ENCODE data around the gene BRMS1.
A peak's percentile ranks its signal among the peaks of the same experiment; 100 is the strongest.
"Not testable (repeated sequence)": the region's sequence is repeated elsewhere in the genome, so short reads cannot be mapped to it uniquely, and the experiment has no call there.

BRMS1 gene

GRCh38 chr11:66320289-66320688 lies 24.6 kb downstream of the BRMS1 start:
- FAIRE-seq = not testable (repeated sequence)

- no peak for FAIRE-seq
These were observed 26.3 kb downstream of the BRMS1 start for GRCh38 chr11:66318600-66318970.

- no peak for FAIRE-seq
These were observed 26.9 kb downstream of the BRMS1 start for GRCh38 chr11:66317723-66318599.

DNA sequence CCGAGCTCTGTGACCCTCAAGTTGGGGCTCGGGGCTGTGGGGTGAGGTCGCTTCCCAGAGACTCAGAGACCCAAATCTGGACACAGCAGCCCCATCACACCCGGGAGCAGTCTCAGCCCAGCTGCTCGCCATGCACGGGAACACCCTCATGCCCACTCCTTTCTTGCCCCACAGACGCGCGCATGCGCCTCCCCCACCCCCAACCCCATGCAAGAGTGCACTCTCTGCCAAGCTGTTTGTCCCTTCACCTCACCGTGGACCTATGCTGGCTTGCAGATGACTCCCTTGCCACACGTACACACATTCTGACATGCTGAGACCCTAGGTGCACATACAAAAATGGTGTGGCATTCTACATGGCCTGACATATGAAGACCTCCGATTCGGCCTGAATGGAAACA lies 27.6 kb downstream of the BRMS1 start:
- no peak for FAIRE-seq

DNA sequence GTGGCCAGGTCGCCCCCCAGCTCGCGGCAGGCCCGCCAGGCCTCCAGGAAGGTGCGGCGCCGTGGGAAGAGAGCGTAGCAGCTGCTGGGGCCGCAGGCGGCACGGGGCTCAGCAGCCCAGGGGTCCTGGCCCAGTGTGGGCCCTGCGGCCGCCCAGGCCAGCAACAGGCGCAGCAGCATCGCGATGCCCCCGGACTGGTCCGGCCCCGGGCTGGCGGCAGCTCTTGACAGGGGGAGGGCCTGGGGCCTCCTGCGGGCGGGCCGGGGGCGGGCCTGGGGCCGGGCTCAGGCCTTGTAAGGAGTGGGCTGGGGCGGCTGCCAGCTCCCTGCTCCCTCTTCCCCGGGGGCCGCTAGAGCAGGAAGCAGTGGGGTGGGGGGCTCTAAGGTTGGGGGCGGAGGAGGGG lies 28.1 kb downstream of the BRMS1 start, which contains the start of gene CD248:
Gene CD248 (minus strand): TSS at position 196 of the 403 bp plus-strand sequence. CDS start 17 bp downstream, at position 179.
- FAIRE-seq = no peak

DNA sequence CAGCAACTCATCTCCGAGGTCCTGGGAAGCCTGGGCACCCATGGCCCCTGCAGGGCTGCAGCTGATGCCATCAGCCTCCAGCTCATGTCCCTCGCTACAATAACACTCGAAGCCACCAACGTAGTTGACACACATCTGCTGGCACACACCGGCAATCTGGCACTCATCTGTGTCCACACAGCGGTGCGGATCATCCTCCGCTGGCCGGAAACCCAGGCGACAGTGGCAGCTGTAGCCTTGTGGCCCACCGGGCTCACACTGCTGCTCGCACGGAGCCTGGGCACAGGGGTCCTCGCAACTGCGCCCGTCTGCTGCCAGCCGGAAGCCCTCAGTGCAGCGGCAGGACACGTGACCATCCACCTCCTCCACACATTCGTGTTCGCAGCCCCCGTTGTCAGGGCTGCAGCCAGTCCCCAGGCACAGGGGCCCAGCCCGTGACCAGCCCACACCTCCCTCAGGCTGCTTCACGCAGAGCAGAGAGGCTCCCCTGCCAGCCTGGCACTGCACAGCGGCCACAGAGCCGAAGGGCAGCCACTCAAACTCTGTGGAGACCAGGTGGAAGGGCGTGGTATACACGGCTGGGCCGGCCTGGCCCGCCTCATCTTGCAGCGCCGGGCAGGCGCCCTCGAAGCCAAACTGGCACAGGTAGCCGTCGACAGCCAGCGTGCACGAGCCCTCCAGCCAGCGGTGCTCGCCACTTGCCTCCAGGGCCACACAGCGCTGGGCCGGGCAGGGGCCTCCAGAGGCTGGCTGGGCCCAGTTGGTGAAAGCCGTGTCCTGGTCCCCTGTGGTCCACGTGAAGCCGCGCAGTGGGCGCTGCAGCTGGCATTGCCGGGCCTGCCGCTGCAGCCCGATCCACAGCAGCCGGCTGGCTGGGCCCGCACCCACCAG lies 28.7 kb downstream of the BRMS1 start:
- FAIRE-seq = no peak

GRCh38 chr11:66315498-66315885 lies 29.4 kb downstream of the BRMS1 start:
- FAIRE-seq = no peak

DNA sequence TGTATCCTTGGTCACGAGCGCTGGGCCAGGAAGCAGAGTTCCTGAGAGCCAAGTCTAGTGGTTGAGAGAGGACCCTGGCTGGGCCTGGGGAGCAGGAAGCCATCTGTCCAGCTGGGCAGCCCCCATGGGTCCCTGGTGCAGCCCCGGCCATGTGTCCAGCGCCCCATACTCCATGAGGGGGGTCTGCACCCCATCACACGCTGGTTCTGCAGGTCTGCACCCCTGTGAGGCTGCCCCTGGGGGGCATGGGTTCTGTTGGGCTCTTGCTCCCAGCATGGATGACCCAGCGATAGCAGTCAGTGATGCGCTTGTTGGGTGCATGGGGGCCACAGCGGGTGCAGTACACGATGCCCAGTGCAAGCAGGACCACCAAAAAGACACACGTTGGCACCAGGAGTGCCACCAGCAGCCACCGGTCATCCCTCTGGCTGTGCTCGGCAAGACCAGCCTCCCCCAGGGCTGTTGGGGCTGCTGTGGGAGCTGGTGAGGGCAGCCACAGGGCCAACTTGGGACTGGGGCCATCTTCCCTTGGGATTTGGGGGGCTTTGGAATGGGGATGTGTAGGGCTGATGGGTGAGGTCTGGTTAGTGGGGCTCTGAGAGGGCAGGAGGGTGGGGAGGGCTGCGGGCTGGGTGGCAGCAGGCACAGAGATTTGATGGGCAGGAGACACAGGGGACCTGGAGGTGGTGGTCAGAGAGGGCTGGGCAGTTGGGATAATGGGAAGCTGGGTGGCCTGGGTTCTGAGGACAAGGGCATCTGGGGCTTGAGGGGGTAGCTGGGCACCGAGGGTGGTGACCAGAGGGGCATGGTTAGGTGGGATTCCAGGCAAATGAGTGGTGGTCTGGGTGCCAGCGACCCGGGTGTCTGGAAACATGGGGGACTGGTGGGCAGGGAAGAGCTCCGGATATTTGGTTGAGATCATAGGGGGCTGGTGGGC lies 30.1 kb downstream of the BRMS1 start:
- FAIRE-seq = no peak

DNA sequence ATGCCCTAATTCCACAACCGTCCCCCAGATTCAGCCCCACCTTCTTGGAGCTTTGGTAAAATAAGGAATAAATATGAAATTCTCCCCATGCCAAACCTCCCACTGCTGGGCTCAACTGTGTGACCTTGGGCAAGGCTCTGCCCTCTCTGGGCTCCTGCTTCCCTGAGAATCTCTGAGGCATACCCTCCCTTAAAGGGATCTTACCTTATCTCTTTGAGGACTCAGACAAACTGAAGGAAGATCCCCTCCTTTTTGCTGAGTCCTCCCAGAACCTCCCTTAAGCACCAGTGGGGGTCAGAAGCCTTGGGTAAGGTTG lies 30.8 kb downstream of the BRMS1 start:
- FAIRE-seq = no peak

DNA sequence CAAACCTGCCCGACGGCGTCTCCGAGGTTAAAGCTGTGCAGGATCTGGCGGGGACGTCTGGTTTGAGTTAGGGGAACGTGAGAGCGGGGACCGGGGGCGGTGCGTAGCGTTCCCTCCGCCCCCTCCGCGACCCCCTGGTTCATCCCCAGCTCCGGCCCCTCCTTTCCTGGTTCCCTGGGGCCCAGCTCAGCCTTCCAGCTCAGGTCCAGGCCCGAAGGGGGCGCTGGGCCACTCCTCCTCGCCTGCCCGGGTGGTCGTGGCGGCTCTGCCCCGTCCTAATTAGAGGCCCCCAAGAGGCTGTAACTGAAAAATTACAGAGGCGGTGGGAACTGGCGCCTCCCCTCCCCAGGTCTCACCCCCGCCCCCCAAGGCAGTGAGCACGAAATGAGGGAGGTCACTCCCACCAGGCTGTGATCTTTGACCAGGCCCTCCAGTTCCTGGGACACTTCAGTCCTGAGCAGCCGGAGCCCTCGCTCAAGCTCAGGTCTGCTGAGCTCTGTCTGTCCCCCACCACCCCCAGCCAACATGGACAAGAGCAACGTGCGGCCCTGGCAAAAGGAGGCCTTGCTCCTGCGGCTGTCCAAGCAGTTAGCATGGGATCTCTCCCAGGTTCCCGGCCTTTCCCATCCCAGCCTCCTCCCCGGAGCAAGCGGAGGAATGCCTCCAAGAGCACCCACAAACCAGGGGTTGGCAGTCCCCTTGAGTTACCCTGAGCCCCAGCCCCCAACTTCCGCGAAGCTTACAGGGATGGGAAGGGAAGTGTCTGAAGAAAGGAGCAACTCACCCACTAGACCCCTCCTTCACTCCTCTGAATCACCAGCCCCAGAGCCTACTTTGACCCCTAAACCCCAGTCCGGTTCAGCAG lies 31.4 kb downstream of the BRMS1 start:
- no peak for FAIRE-seq

DNA sequence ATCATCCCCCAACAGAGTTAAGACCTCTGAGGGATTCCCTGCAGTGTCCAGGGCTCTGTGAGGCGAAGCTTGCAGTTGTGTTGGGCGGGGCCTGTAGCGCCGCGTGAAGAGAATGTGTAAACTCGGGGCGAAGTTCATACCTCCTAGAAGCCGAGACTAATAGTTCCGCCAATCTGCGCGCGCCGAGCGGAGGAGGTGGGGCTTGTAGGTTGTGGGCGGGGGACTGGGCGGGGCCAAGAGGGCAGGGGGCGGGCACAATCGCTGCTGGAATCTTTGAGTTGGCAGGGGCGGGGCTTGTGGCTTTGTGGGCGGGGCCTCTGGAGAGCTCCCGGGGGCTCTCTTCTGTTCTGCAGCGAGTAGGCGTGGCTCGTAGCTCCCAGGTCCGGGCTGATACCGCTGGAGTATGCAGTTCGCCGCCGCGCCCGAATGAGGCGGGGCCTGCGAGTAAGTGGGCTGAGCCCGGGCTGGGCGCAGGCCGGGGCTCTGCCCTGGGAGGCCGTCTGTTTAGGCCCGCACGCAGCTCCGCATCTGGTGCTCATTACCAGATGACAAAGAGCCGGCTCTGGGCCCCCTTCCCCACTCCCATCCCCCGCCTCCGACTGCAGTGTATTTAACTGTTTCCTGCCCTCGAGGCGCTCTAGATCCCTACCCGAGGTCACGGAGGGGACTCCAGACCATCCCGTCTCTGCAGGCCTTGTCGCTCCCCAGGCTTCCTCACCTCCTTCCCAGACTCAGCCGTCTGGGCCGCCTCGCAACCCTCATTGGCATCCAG lies 32.2 kb downstream of the BRMS1 start:
- FAIRE-seq = peak; percentile 82

DNA sequence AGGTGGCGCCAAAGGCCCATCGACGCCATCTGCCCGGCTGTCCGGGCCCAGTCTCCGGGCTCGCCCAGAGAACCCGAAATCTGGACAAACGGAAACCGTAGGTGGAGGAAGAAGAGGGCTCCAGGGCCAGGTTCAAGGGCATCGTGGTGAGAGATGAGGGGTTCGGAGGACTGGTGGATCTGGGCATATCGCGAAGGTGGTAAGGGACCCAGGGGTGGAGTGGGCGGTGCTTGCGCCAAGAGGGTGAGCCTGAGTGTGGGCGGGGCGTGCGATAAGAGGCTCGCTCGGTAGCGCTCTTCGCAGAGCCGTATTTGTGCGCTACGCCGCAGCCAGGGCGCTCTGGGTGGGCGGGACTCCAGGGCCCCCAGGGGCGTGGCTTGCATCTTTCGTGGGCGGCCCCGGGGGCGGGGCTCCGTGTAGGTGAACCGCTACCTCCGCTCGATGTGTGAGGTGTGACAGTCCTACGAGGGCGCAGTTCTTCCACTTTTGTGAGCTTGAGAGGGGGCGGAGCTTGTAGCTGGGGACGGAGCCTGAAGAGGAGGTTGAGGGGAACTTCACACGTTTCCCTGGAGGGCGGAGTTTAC lies 32.8 kb downstream of the BRMS1 start:
- no peak for FAIRE-seq

DNA sequence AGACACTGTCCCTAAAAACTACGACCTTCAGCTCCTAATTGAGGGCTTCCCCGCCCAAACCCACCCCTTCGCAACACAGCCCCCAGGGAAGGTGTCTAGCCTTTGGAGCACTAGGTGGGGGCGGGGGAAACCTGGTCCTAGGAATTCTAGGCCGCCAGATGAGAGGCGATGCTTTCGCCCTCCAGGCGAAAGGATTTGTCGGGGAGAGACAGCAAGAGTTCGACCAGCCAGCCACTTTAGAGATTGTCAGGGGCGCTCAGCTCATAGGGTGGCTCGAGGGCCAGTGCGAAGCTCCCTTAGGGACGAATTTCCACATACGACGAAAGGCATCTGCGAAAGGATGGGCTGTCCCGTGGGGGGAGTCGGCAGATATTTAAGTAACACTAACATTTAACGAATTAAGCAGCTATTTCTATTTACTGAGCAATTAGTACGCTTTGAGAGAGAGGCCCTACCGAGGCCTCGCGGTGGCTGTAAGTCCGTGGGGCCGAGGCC lies 33.4 kb downstream of the BRMS1 start:
- FAIRE-seq = no peak

GRCh38 chr11:66310803-66311440 lies 34.0 kb downstream of the BRMS1 start:
- not testable (repeated sequence) for FAIRE-seq

DNA sequence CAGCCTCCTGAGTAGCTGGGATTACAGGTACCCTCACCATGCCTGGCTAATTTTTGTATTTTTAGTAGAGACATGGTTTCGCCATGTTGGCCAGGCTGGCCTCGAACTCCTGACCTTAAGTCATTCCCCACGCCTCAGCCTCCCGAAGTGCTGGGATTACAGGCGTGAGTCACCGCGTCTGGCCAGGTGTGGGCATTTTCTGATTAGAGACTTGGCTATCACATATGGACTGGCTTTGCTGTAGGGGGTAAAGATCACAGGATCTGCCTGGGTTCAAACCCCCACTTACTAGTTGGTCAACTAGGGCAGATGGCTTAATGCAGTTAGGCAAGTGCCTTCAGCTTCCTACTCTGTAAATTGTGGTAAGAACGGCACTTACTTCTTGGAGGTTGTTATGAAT lies 34.6 kb downstream of the BRMS1 start:
- no peak for FAIRE-seq

DNA sequence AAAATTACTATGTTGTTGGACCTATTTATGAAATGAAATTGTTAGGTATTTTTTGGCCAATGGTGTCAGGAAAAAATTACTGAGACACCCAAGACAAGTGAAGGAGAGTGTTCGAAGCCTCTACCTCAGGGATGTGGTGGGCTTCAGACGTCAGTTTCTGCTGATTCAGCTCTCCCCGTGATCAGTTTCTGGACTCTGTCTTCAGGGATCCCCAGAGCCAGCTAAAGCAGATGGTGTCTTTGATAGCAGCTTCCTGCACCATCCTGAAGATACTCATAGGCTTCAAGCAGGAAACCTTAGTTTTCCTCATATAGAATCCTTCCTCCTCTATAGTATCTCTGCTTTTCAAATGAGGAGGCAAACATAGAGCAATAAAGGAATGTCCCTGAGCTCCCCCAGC lies 35.4 kb downstream of the BRMS1 start:
- FAIRE-seq = no peak

DNA sequence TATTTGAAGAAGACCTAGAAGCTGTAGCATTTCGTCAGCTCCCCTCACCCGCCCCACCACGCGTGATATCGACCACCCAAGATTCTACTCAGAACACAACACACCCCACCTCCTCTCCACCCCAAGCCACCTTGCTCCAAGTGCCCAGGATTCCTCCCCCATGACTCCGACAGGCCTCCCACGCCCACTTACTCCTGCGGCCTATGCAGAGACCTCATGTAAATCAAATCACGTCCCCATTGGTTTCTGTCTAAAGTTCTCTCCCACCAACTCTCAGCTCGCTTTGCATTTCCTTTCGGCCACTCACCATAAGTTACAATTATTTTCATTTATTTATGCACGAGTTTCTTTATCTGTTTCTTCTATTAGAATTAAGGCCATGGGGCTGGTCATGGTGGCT lies 42.2 kb downstream of the BRMS1 start:
- no peak for FAIRE-seq

DNA sequence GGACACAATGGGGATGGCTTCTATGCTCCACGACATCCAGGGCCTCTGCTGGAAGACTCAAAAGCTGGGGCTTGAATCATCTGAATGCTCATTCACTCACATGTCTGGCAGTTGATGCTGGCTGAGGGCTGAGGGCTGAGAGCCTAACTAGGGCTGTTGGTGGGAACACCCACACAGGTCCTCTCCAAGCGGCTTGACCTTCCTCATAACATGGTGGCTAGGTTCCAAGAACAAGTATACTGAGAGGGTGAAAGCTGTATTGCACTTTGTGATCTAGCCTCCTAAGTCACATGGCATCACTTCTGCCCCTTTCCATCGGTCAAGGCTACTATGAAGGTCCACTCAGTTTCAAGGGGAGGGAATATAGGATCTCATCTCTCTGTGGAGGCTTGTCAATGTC lies 45.7 kb downstream of the BRMS1 start:
- no peak for FAIRE-seq

GRCh38 chr11:66297610-66298009 lies 47.3 kb downstream of the BRMS1 start:
- FAIRE-seq = no peak

Data from TTC549 (cell line).